Ascending aorta (tissue), 2 donors: Measurements from ENCODE around the gene FRG1. TPM values are rescaled to one million over a fixed set of nuclear protein-coding genes. Genes with fewer than 3 reads are reported as not detected.
"Not testable (repeated sequence)": the region's sequence is repeated elsewhere in the genome, so short reads cannot be mapped to it uniquely, and the experiment has no call there.

Source experiments
- DNase-seq, 2 donors: peaks; one replicate each; pipeline ENCODE4 v3.0.0-alpha.2; 2019; ENCODE audit warnings: low spot score in 2 of 2
- H3K27ac ChIP-seq, 2 donors: fragments of 200-600 bp; sonication (generic); one replicate each; pipeline ENCODE4 v1.5.1; 2016 to 2017; ENCODE audit warnings: mild to moderate bottlenecking in 1 of 2
- H3K27me3 ChIP-seq: fragments of 200-600 bp; sonication (generic); one replicate; pipeline ENCODE4 v1.5.1; 2017
- H3K36me3 ChIP-seq, 2 donors: fragments of 200-600 bp; sonication (generic); one replicate each; pipeline ENCODE4 v1.5.1; 2016
- H3K4me1 ChIP-seq, 2 donors: fragments of 200-600 bp; sonication (generic); one replicate each; pipeline ENCODE4 v1.5.1; 2016 to 2017; ENCODE audit warnings: mild to moderate bottlenecking in 1 of 2
- H3K4me3 ChIP-seq, 2 donors: fragments of 200-600 bp; sonication (generic); one replicate each; pipeline ENCODE4 v1.5.1; 2016 to 2017; ENCODE audit warnings: mild to moderate bottlenecking in 1 of 2
- H3K9me3 ChIP-seq, 2 donors: fragments of 200-600 bp; sonication (generic); one replicate each; pipeline ENCODE4 v1.5.1; 2016
- CTCF ChIP-seq, 3 experiments: fragments of 200-600 bp in 2 of 3; fragments of 450-650 bp in 1 of 3; sonication (generic) in 2 of 3; IDR thresholded peaks; one replicate each; pipeline ENCODE4 v1.5.1; 2016 to 2019; ENCODE audit warnings: antibody characterized with exemption in 3 of 3, mild to moderate bottlenecking in 1 of 3, moderate library complexity in 1 of 3
- intact Hi-C: fragments of 100-400 bp; cut with DNase I; formaldehyde crosslinking; loops from one replicate; pipeline ENCODE4 v1.15.1; 2023
- total RNA-seq: library from RNA; depleted of rRNA; stranded (reverse); fragments of >200 nt; gene quantifications from one replicate; pipeline ENCODE4 v1.1.0, GENCODE V29; 2016

FRG1 gene
- total RNA-seq, 1 donor from 2014 or later: 1.2 TPM

- H3K27ac ChIP-seq: no peak overlapping the region
- H3K9me3 ChIP-seq: no peaks in the 10 kb centered on the region
- no peak for TF ChIP-seq CTCF (IDR thresholded peaks at IDR 0.05)
- intact Hi-C loops: no loop called here
- H3K36me3 ChIP-seq: no peaks in the 10 kb centered on the region
- no peak overlapping the region for H3K4me3 ChIP-seq
- H3K27me3 ChIP-seq: no peaks in the 10 kb centered on the region
- DNase-seq: no peak
- H3K4me1 ChIP-seq: no peaks in the 10 kb centered on the region
These were observed 33.0 kb downstream of the FRG1 start for GRCh38 chr4:189973646-189974045.

- no peaks in the 10 kb centered on the region for H3K9me3 ChIP-seq
- no peaks in the 10 kb centered on the region for H3K27me3 ChIP-seq
- DNase-seq: no peak
- no peak overlapping the region for H3K4me3 ChIP-seq
- H3K27ac ChIP-seq: no peak overlapping the region
- no peaks in the 10 kb centered on the region for H3K36me3 ChIP-seq
- no peak for TF ChIP-seq CTCF (IDR thresholded peaks at IDR 0.05)
- intact Hi-C loops: no loop called here
- H3K4me1 ChIP-seq: no peaks in the 10 kb centered on the region
These were observed 33.4 kb downstream of the FRG1 start for GRCh38 chr4:189974056-189974455.

DNA sequence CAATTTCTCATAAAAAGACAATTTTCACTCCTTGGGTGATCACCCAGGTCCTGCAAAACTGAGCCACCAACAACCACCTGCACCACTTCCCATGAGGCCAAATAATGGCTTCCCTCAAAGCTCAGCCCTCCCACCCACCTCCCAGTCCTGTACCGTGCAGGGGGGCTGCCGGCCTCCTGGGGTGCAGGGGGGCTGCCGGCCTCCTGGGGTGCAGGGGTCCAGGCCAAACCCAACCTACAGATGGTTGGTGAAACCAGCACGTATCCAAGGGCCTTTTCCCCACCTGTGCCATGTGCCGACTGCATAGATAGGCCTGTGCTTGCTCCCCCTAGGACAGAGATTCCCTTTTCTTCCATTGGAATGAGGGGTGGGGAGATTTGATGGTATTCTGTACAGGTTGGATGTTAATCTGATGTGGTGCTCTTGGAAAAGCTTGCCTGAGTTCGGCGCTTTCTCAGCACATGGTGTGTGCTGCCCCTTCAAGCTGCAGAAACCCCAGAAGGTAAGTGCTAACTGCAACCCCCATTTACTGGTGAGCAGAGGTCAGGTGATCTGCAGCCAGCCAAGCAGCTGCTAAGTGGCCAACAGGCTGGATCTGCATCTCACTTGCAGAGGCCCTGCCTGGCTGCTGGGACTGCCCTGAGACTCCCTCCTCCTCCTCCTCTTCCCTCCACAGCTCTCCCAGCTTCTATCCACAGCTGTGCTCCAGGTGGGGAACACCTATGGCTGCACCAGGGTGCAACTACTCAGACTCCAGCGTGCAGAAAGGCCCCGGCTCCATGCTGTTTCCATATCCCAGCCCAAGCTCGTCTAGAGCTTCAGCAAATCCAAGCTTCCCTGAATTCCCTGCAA is 38.8 kb downstream of the FRG1 start:
- no peaks in the 10 kb centered on the region for H3K4me1 ChIP-seq
- no peak overlapping the region for H3K27ac ChIP-seq
- DNase-seq: no peak
- no peaks in the 10 kb centered on the region for H3K9me3 ChIP-seq
- intact Hi-C loops: no loop called here
- H3K36me3 ChIP-seq: no peaks in the 10 kb centered on the region
- H3K27me3 ChIP-seq: no peaks in the 10 kb centered on the region
- no peak overlapping the region for H3K4me3 ChIP-seq
- no peak for TF ChIP-seq CTCF (IDR thresholded peaks at IDR 0.05)

GRCh38 chr4:189980292-189980691 is 39.6 kb downstream of the FRG1 start:
- H3K36me3 ChIP-seq, H3K4me1 ChIP-seq, H3K27me3 ChIP-seq, H3K4me3 ChIP-seq, H3K27ac ChIP-seq, DNase-seq, H3K9me3 ChIP-seq, intact Hi-C loops: not testable (repeated sequence)

- no peak for TF ChIP-seq CTCF (IDR thresholded peaks at IDR 0.05)
- Histone ChIP-seq H3K9me3 (no peaks in the 10 kb centered on the region), H3K4me3 (no peak overlapping the region), H3K27ac (no peak overlapping the region), H3K27me3 (no peaks in the 10 kb centered on the region), H3K4me1 (no peaks in the 10 kb centered on the region), H3K36me3 (no peaks in the 10 kb centered on the region)
- no peak for DNase-seq
- intact Hi-C loops: no loop called here
These were observed 41.3 kb downstream of the FRG1 start for GRCh38 chr4:189981970-189982369.

DNA sequence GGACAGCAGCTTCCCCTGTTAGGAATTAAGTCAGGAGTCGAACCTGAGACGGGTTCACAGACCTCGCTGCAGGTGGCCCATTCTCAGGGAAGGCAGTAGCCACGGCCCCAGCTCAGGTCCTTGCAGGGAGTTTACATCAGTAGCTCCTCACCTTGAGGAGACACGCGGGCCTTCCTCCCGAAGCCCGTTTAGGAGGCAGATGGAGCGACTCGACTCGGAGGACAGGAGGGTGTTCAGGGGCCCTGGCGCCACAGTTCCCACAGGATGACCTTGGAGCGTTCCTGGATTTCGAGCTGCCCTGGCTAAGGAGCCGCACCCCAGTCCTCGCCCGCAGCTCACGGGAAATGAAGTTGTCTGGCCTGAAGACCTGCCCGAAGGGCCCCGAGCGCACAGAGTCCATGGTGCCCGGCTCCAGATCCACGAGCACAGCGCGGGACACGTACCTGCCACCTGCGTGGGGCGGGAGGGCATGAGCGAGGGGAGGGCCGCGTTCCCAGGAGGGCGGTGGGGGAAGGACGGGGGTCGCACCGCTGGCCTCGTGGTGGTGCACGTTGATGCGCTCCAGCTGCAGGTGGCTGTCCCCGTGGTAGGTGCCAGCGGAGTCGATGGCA is 43.3 kb downstream of the FRG1 start:
- DNase-seq, H3K9me3 ChIP-seq, H3K27ac ChIP-seq, intact Hi-C loops, H3K36me3 ChIP-seq, H3K27me3 ChIP-seq, H3K4me1 ChIP-seq, H3K4me3 ChIP-seq: not testable (repeated sequence)

GRCh38 chr4:189984661-189985060 is 44.0 kb downstream of the FRG1 start:
- H3K4me1 ChIP-seq, H3K36me3 ChIP-seq, H3K4me3 ChIP-seq, H3K27ac ChIP-seq, H3K27me3 ChIP-seq, H3K9me3 ChIP-seq, intact Hi-C loops, DNase-seq: not testable (repeated sequence)

DNA sequence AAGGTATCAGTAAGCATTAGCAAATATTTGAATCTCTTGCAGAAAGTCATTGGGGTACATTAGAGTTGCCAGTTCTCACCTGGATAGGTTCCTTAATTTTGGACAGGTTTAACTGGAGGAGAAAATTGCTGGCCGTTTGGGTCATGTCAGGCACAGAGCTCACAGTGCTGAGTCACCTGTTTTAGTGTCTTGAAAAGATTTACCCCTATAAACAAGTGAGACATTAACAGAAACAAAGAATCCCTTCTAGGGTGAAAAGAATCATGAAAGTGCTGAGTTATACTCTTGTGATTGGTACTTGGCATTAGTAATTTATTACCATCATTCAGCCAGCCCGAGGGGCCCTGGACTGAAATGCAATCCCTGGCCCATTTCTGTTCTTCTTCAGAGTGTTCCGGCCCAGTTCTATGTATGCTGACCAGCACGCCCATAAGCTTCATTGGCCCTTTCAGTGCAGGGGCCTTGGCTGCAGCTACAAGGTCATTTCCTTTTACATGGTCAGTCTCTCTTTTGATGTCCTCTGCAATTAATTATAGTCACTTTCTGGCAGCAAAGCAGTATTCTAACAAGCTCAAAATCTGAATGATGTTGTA is 45.1 kb downstream of the FRG1 start:
- H3K27ac ChIP-seq, H3K4me3 ChIP-seq, H3K9me3 ChIP-seq, DNase-seq, H3K27me3 ChIP-seq, H3K36me3 ChIP-seq, H3K4me1 ChIP-seq, intact Hi-C loops: not testable (repeated sequence)
